HepG2 (cell line): ENCODE measurements around the gene CHN1. TPM values are rescaled to one million over a fixed set of nuclear protein-coding genes. Genes with fewer than 3 reads are reported as not detected.

ENCODE experiments used
- ATAC-seq: fragments of 200-7000 bp; cut with Tn5 transposase; 3 replicates; pipeline ENCODE4 v1.9.1; 2020; ENCODE audit warnings: mild to moderate bottlenecking, moderate library complexity
- BruUV-seq: library from RNA; stranded (reverse); fragments of 400-500 nt; replicated peaks from 2 replicates; lab custom pipeline; 2021; lab: Mats Ljungman, UMichigan
- CTCF ChIA-PET: fragments of 300-600 bp; formaldehyde crosslinking; extraction: SDS; loops from one replicate; lab custom pipeline; 2021; ENCODE audit warnings: low total read pairs, inconsistent platforms, low intra/inter-chr PET ratio; lab: Yijun Ruan, JAX
- POLR2A ChIA-PET: fragments of 350-600 bp; sonication (Branson Sonifier 250); formaldehyde crosslinking; loops from one replicate; lab custom pipeline; 2020; ENCODE audit warnings: antibody characterized with exemption, inconsistent platforms; lab: Yijun Ruan, JAX
- DNase-seq: peaks from one replicate; pipeline ENCODE4 v3.0.0-alpha.2; 2015; ENCODE audit warnings: low spot score
- FAIRE-seq: peaks from 3 replicates; lab custom pipeline; 2011; peaks lifted over from hg19 to GRCh38; lab: Jason Lieb, UNC
- H2AFZ ChIP-seq: one replicate; pipeline ENCODE4 v1.6.1; 2011; ENCODE audit warnings: low read length, inconsistent platforms
- H3K27ac ChIP-seq: fragments of 300-600 bp; 3 replicates; pipeline ENCODE4 v1.8.0; 2011; ENCODE audit warnings: mixed run types, mild to moderate bottlenecking, mixed read lengths, low read length, inconsistent platforms; ENCODE audit not compliant: insufficient read depth; ENCODE audit errors: extremely low read length
- H3K27me3 ChIP-seq, 2 experiments: fragments of 200-600 bp in 1 of 2; 2 replicates in 1 of 2; 3 replicates in 1 of 2; pipeline versions ENCODE4 v1.6.0 to v1.8.0; 2011; ENCODE audit warnings: low read length in 2 of 2, mild to moderate bottlenecking in 2 of 2, moderate library complexity in 2 of 2, inconsistent platforms in 1 of 2; ENCODE audit not compliant: insufficient read depth in 2 of 2, control insufficient read depth in 1 of 2
- H3K36me3 ChIP-seq, 2 experiments: fragments of 200-600 bp in 1 of 2; replicated peaks in 1 of 2; 2 replicates in 1 of 2; 3 replicates in 1 of 2; pipeline versions ENCODE4 v1.5.1 to v1.8.0; 2011; ENCODE audit warnings: low read length in 2 of 2, inconsistent platforms in 1 of 2; ENCODE audit not compliant: insufficient read depth in 2 of 2, control insufficient read depth in 1 of 2
- H3K4me1 ChIP-seq: 2 replicates; pipeline ENCODE4 v1.5.1; 2012; ENCODE audit warnings: low read length, inconsistent platforms; ENCODE audit not compliant: insufficient read depth
- H3K4me2 ChIP-seq: 2 replicates; pipeline ENCODE4 v1.6.0; 2011; ENCODE audit warnings: low read depth, low read length, inconsistent platforms
- H3K4me3 ChIP-seq, 3 experiments: fragments of 200-600 bp in 1 of 3; sonication (generic), shearing (Covaris generic) in 1 of 3; replicated peaks in 1 of 3; 2 replicates each; pipeline ENCODE4 v1.5.1; 2011 to 2016; ENCODE audit warnings: low read length in 3 of 3, inconsistent platforms in 2 of 3, low read depth in 2 of 3, mild to moderate bottlenecking in 2 of 3, control low read depth in 1 of 3, mixed read lengths in 1 of 3; ENCODE audit not compliant: insufficient read depth in 1 of 3
- H3K79me2 ChIP-seq: one replicate; pipeline ENCODE4 v1.6.1; 2011; ENCODE audit warnings: low read length, inconsistent platforms; ENCODE audit not compliant: insufficient read depth
- H3K9ac ChIP-seq: 2 replicates; pipeline ENCODE4 v1.6.0; 2011; ENCODE audit warnings: mild to moderate bottlenecking, low read depth, low read length, inconsistent platforms; ENCODE audit not compliant: insufficient read depth
- H3K9me3 ChIP-seq: 2 replicates; pipeline ENCODE4 v1.5.1; 2012; ENCODE audit warnings: mild to moderate bottlenecking, low read length
- H4K20me1 ChIP-seq: 2 replicates; pipeline ENCODE4 v1.6.0; 2011; ENCODE audit warnings: inconsistent platforms, mild to moderate bottlenecking, low read length, moderate library complexity; ENCODE audit not compliant: insufficient read depth
- AHR ChIP-seq: IDR thresholded peaks from 2 replicates; pipeline ENCODE4 v1.6.1; 2018; ENCODE audit warnings: missing genetic modification reagents, missing compliant biosample characterization
- FOXP1 ChIP-seq, 2 experiments: fragments of 450-650 bp in 1 of 2; IDR thresholded peaks; 2 replicates each; pipeline ENCODE4 v1.6.1; 2017 to 2018; ENCODE audit warnings: antibody characterized with exemption in 1 of 2
- HOXD1 ChIP-seq: sonication (generic); formaldehyde crosslinking; IDR thresholded peaks from 2 replicates; pipeline ENCODE4 v1.5.0; 2020; ENCODE audit warnings: missing genetic modification reagents
- PRDM10 ChIP-seq: sonication (generic); formaldehyde crosslinking; IDR thresholded peaks from 2 replicates; pipeline ENCODE4 v1.4.0; 2020; ENCODE audit warnings: low read depth, missing genetic modification reagents
- SMAD3 ChIP-seq: sonication (generic); formaldehyde crosslinking; IDR thresholded peaks from 2 replicates; pipeline ENCODE4 v1.4.0; 2020; ENCODE audit warnings: missing genetic modification reagents
- ZKSCAN1 ChIP-seq: fragments of 150-350 bp; IDR thresholded peaks from 2 replicates; pipeline ENCODE4 v1.6.1; 2014; ENCODE audit warnings: low read length
- ZNF317 ChIP-seq: sonication (generic); formaldehyde crosslinking; IDR thresholded peaks from 2 replicates; pipeline ENCODE4 v1.5.0; 2020; ENCODE audit warnings: mild to moderate bottlenecking, missing genetic modification reagents
- ZSCAN29 ChIP-seq: sonication (generic); formaldehyde crosslinking; conservative IDR thresholded peaks from 2 replicates; pipeline ENCODE4 v1.4.0; 2020; ENCODE audit warnings: mild to moderate bottlenecking, missing genetic modification reagents
- WGBS: methylation state at CpG from one replicate; pipeline ENCODE4 v1.1.6; 2017; ENCODE audit warnings: low lambda C conversion rate; 5-methylcytosine and 5-hydroxymethylcytosine counted together
- in situ Hi-C: cut with HindIII; loops from 2 replicates; pipeline ENCODE4 v1.10.0; 2017; ENCODE audit warnings: low pct_unique_long_range_greater_than_20kb; ENCODE audit not compliant: extremely low pct_ligation_motif_present
- intact Hi-C: fragments of 100-400 bp; cut with micrococcal nuclease; formaldehyde crosslinking; loops from one replicate; pipeline ENCODE4 v1.10.0; 2022; ENCODE audit not compliant: unreplicated experiment
- polyA plus RNA-seq, 8 experiments: library from polyadenylated mRNA; depleted of rRNA in 3 of 8; stranded (reverse) in 7 of 8; unstranded in 1 of 8; fragments of >200 nt; fragmentation: Illumina TruSeq in 4 of 8; extraction: Trizol in 4 of 8; gene quantifications; 2 replicates each; pipeline versions ENCODE4 v1.2.1 to v1.2.3, GENCODE V29; 2011 to 2016; ENCODE audit warnings: low read depth in 4 of 8, missing spikeins in 1 of 8, mixed read lengths in 1 of 8; ENCODE audit not compliant: insufficient read depth in 1 of 8
- total RNA-seq, 5 experiments: library from RNA; depleted of rRNA; stranded (reverse); fragments of >200 nt; fragmentation: Illumina TruSeq; extraction: Trizol; gene quantifications; 2 replicates each; pipeline ENCODE4 v1.2.3, GENCODE V29; 2016; ENCODE audit warnings: low read depth in 1 of 5

CHN1 gene
- total and polyA plus RNA-seq, 2 of the 13 experiments (the other 11 are each of a cell fraction or from before 2014, with no cell fraction given), result 2.8 to 3.5 TPM

GRCh38 chr2:174763780-174764179 lies 241.4 kb downstream of the CHN1 start:
- Histone ChIP-seq H3K9me3 (no peaks in the 10 kb centered on the region), H2AFZ (no peak overlapping the region), H3K4me2 (no peak overlapping the region), H4K20me1 (no peaks in the 10 kb centered on the region), H3K4me1 (no peaks in the 10 kb centered on the region), H3K27me3 (peaks cover 0 to 13% of the 10 kb centered on the region in 2 experiments; a peak in 1 of 5 replicates), H3K79me2 (no peaks in the 10 kb centered on the region), H3K36me3 (no peaks in the 10 kb centered on the region), H3K4me3 (no peak overlapping the region), H3K27ac (no peak overlapping the region), H3K9ac (no peak overlapping the region)
- 42% methylated on average over 4 of the region's 4 CpGs for WGBS
- FAIRE-seq (no peak), DNase-seq (no peak), ATAC-seq (no peak)
- ChIA-PET POLR2A (no interaction called here), CTCF (no interaction called here)
- no peak for TF ChIP-seq ZKSCAN1
- no peak for TF ChIP-seq ZNF317 (CRISPR knock-in tag)
- TF ChIP-seq AHR (CRISPR knock-in tag), result no peak
- TF ChIP-seq ZSCAN29 (CRISPR knock-in tag), result no peak
- no peak for TF ChIP-seq PRDM10 (CRISPR knock-in tag)
- no peak for TF ChIP-seq HOXD1 (CRISPR knock-in tag)
- TF ChIP-seq SMAD3 (CRISPR knock-in tag), result no peak
- TF ChIP-seq FOXP1 (IDR thresholded peaks at IDR 0.05), result no peak
- TF ChIP-seq FOXP1 (CRISPR knock-in tag; IDR thresholded peaks at IDR 0.05), result no peak
- no TSS peak for BruUV-seq
- intact Hi-C loops (no loop called here), in situ Hi-C loops (no loop called here)
